Activated naive CD4-positive, alpha-beta T cell treated with anti-CD3 and anti-CD28 coated beads, Interleukin-2, amount 10 ng/mL, durations not matched to agents 7 days and 5 days (primary cell): ENCODE measurements around the gene DIP2B.

Source experiments
- CTCF ChIA-PET: fragments of 350-600 bp; sonication (Branson Sonifier 250); formaldehyde crosslinking; loops from one replicate; lab custom pipeline; 2021; ENCODE audit warnings: antibody characterized with exemption; lab: Charles Lee
- DNase-seq: peaks from one replicate; pipeline ENCODE4 v3.0.0-alpha.2; 2020
- H3K27ac Mint-ChIP-seq: one replicate; pipeline ENCODE4 v1.8.0; 2021; ENCODE audit warnings: mild to moderate bottlenecking, moderate library complexity, mixed read lengths
- H3K27me3 Mint-ChIP-seq: one replicate; pipeline ENCODE4 v1.8.0; 2021; ENCODE audit warnings: mild to moderate bottlenecking, mixed read lengths
- H3K36me3 Mint-ChIP-seq: one replicate; pipeline ENCODE4 v1.8.0; 2021; ENCODE audit warnings: mixed read lengths
- H3K4me1 Mint-ChIP-seq: one replicate; pipeline ENCODE4 v1.8.0; 2021; ENCODE audit warnings: mixed read lengths
- H3K4me3 Mint-ChIP-seq: one replicate; pipeline ENCODE4 v1.8.0; 2021; ENCODE audit warnings: mild to moderate bottlenecking, moderate library complexity, mixed read lengths
- H3K9me3 Mint-ChIP-seq: one replicate; pipeline ENCODE4 v1.8.0; 2021; ENCODE audit warnings: mixed read lengths

DIP2B gene

DNA sequence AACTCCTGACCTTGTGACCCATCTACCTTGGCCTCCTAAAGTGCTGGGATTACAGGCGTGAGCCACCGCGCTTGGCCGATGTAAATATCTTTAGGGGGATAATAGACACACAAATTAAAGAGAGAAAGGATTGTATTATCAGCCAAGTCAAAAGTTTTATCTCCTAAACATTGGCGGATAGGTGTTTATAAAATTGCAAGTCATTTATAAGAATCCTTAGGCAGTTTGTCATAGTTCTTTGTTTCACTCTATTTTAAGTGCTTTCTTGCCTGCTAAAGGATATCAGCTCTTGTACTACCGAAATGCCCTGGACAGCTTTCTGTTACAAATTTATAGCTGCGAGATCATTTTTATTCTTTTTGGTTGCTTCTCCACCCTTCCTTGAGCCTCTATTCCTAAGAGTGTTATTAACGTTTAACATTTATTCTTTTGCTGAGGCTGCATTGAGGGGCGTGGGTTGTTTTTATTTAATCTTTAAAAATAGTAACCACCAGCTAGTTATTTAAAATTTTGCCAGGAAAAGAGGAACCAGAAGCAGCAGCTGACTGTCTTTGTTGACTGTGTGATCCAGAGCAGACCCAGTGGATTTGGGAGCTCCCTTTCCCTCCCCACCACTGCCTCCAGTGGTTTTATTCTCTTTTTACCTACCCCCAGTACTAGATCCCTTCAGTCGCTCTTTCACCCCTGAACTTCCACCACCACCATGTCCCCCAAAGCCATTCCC is 106.4 kb downstream of the DIP2B start:
- peaks cover 5% of the 10 kb centered on the region for H3K4me1 Mint-ChIP-seq
- no peak for DNase-seq
- peaks cover 5% of the 10 kb centered on the region for H3K36me3 Mint-ChIP-seq
- no peak overlapping the region for H3K4me3 Mint-ChIP-seq
- H3K27me3 Mint-ChIP-seq = no peaks in the 10 kb centered on the region
- no peak overlapping the region for H3K27ac Mint-ChIP-seq
- no peaks in the 10 kb centered on the region for H3K9me3 Mint-ChIP-seq
- CTCF ChIA-PET = no interaction called here

DNA sequence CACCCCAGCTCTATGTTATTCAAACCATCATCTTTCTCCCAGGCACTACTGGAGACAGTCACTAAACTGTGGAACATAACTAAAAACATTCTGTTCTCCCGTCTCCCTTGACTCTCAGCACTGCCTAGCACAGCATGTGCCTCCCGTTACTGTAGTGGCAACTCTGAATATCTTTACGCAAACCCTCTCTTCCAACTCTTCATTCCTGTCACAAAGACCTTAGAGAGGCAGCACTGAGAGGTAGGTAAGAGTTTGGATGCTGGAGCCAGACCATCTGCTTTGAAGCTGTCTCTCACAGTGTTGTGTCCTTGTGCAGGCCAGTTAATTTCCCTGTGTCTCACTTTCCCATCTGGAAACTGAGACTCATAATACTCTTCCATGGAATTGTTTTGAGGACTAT is 108.1 kb downstream of the DIP2B start:
- CTCF ChIA-PET = no interaction called here
- H3K27ac Mint-ChIP-seq = no peak overlapping the region

DNA sequence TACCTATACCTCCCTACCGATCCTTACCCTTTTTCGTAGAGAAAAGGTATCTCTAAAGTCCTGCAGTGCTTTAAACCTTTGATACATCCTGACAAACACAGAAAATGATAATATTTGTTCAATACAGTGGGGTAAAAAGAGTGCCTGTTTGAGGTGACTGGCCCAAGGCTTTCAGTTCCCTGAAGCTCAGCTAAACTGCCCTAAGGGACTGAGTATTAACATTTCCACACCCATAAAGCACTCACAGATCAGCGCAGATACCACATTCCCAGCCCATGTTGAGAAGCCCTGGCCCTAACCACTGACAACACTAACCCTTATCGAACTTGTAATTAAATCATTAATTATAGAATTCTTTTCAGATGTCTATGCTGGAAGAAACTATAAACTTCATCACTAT is 108.7 kb downstream of the DIP2B start:
- H3K4me3 Mint-ChIP-seq = no peak overlapping the region
- CTCF ChIA-PET = no interaction called here
- H3K4me1 Mint-ChIP-seq = no peaks in the 10 kb centered on the region
- H3K27me3 Mint-ChIP-seq = no peaks in the 10 kb centered on the region
- no peak overlapping the region for H3K27ac Mint-ChIP-seq
- peaks cover 4% of the 10 kb centered on the region for H3K36me3 Mint-ChIP-seq
- H3K9me3 Mint-ChIP-seq = no peaks in the 10 kb centered on the region
- no peak for DNase-seq

More for the DNA sequence above, 108.1 kb downstream of the DIP2B start:
- Mint-ChIP-seq H3K4me3 (no peak overlapping the region), H3K9me3 (no peaks in the 10 kb centered on the region), H3K4me1 (no peaks in the 10 kb centered on the region), H3K27me3 (no peaks in the 10 kb centered on the region), H3K36me3 (peaks cover 4% of the 10 kb centered on the region)
- no peak for DNase-seq

- H3K27me3 Mint-ChIP-seq = no peaks in the 10 kb centered on the region
These were observed 109.5 kb downstream of the DIP2B start for GRCh38 chr12:50614167-50614759.

DNA sequence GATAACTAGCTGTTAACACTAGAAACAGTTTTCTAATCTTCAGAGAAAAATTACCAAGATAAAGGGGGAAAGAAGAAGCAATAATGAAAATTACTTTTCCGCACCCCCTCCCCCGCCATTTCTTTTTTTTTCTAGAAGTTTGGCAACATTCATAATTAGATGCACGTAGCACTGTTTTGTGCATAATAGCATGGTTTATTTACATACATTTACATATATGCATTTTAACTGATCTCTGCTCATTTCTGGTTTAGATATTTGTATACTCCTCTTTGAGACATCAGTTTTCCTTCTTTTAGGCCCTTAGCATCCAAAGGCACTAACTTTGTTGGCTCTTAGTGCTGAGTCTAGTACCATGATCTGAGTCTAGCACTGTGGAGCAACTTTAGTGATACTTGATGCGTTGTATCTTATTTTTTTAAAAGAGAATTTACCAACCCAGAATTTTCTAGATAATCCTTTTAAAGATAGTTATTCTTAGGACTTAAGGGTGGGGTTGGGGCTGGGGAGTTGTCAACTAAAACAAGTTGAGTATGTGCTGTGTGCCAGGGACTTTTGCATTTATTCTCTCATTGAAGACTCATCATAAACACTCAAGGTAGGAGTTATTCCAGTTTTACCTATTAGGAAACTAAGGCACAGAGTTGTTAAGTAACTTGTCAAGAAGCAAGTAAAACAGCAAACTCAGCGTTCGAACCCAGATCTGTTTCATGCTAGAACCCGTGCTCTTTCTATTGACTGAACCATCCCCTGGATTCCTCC is 110.5 kb downstream of the DIP2B start:
- peaks cover 3% of the 10 kb centered on the region for H3K36me3 Mint-ChIP-seq
- H3K4me1 Mint-ChIP-seq = peaks cover 7% of the 10 kb centered on the region
- CTCF ChIA-PET = no interaction called here
- no peaks in the 10 kb centered on the region for H3K27me3 Mint-ChIP-seq
- no peaks in the 10 kb centered on the region for H3K9me3 Mint-ChIP-seq
- no peak for DNase-seq
- H3K4me3 Mint-ChIP-seq = no peak overlapping the region
- H3K27ac Mint-ChIP-seq = no peak overlapping the region

More at GRCh38 chr12:50614167-50614759, 109.5 kb downstream of the DIP2B start:
- peaks cover under 1% of the 10 kb centered on the region for H3K4me1 Mint-ChIP-seq
- CTCF ChIA-PET = no interaction called here
- DNase-seq = no peak
- peaks cover 4% of the 10 kb centered on the region for H3K36me3 Mint-ChIP-seq
- no peak overlapping the region for H3K4me3 Mint-ChIP-seq
- H3K9me3 Mint-ChIP-seq = no peaks in the 10 kb centered on the region
- no peak overlapping the region for H3K27ac Mint-ChIP-seq

- H3K4me3 Mint-ChIP-seq = no peak overlapping the region
- no peak for DNase-seq
- CTCF ChIA-PET = interaction anchor here (0.7 kb wide), 1 partner anchor 111 kb away, joined by 3 read pairs; the partner anchor contains the start of gene DIP2B
- peaks cover 12% of the 10 kb centered on the region for H3K4me1 Mint-ChIP-seq
- H3K9me3 Mint-ChIP-seq = no peaks in the 10 kb centered on the region
- no peak overlapping the region for H3K27ac Mint-ChIP-seq
- no peaks in the 10 kb centered on the region for H3K27me3 Mint-ChIP-seq
- H3K36me3 Mint-ChIP-seq = peaks cover 3% of the 10 kb centered on the region
These were observed 111.1 kb downstream of the DIP2B start for GRCh38 chr12:50615907-50616296.

DNA sequence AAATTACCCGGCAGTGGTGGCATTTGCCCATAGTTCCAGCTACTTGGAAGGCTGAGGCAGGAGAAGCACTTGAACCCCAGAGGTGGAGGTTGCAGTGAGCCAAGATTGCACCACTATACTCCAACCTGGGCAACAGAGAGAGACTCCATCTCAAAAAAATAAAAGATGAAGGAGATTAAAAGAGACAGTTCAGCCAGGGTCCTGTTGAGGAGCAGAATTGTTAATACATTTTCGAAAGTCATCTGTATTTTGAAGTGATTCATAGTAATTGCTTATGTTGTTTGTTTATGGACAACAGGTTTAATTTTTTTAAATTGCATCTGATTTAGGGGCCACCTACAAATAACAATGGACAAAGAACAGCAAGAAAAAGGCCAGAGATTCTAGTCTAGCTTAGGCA is 112.9 kb downstream of the DIP2B start:
- CTCF ChIA-PET = no interaction called here
- H3K9me3 Mint-ChIP-seq = no peaks in the 10 kb centered on the region
- H3K36me3 Mint-ChIP-seq = peaks cover 1% of the 10 kb centered on the region
- no peak overlapping the region for H3K4me3 Mint-ChIP-seq
- peaks cover 25% of the 10 kb centered on the region for H3K4me1 Mint-ChIP-seq
- no peaks in the 10 kb centered on the region for H3K27me3 Mint-ChIP-seq
- DNase-seq = no peak
- H3K27ac Mint-ChIP-seq = no peak overlapping the region

- no peaks in the 10 kb centered on the region for H3K27me3 Mint-ChIP-seq
- H3K36me3 Mint-ChIP-seq = peaks cover 1% of the 10 kb centered on the region
- no peak for DNase-seq
- peaks cover 27% of the 10 kb centered on the region for H3K4me1 Mint-ChIP-seq
- H3K4me3 Mint-ChIP-seq = no peak overlapping the region
- no peak overlapping the region for H3K27ac Mint-ChIP-seq
- no peaks in the 10 kb centered on the region for H3K9me3 Mint-ChIP-seq
- CTCF ChIA-PET = no interaction called here
These were observed 114.3 kb downstream of the DIP2B start for GRCh38 chr12:50618864-50619609.

GRCh38 chr12:50619610-50619958 is 114.8 kb downstream of the DIP2B start:
- CTCF ChIA-PET = interaction anchor here (1.0 kb wide), 1 partner anchor 115 kb away, joined by 3 read pairs; the partner anchor contains the start of gene DIP2B
- Mint-ChIP-seq H3K27ac (no peak overlapping the region), H3K27me3 (no peaks in the 10 kb centered on the region), H3K9me3 (no peaks in the 10 kb centered on the region), H3K4me3 (no peak overlapping the region), H3K36me3 (peaks cover 2% of the 10 kb centered on the region), H3K4me1 (peaks cover 33% of the 10 kb centered on the region)
- no peak for DNase-seq

DNA sequence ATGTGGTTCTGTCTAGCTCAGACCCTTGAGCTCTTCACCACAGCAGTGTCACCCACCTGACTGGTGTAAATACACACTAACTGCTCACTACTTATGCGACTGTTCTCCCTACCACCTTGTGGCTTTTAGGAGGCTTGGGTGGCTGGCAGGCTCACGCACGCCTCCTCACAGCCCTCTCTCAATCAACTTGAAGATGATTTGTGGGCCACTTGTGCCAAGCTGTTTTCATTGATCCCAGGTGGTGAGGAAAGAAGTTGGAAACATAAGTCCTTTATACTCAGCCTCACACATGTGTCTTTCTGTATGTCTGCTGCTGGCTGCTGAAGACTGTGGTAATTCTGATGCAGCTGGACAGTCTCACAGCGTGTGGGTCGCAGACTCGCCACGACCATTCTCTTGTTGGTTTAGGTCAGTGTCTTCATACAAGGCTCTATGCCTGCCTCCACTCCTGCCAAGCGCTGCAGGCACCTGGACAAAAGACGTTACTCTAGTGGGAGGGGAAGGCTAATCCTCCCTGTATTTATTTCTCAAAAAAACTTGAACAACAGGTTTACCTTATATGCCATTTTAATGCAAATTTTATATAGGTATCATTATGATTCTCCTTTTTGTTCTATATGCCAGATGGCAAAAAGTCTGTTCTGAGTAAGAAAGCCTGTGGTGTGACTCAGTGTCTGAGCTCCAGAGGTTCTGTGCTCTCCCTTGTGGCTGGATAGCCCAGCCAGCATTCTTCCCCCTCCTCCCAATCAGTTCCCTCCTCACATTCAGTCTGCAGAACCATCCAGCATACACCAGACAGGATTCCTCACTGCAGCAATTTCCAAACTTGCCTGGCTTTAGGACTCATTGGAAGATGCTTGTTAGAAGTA is 115.6 kb downstream of the DIP2B start:
- Mint-ChIP-seq H3K4me3 (no peak overlapping the region), H3K27me3 (no peaks in the 10 kb centered on the region), H3K36me3 (peaks cover 7% of the 10 kb centered on the region), H3K4me1 (peaks cover 40% of the 10 kb centered on the region), H3K27ac (no peak overlapping the region), H3K9me3 (no peaks in the 10 kb centered on the region)
- DNase-seq = no peak
- CTCF ChIA-PET = interaction anchor here (1.0 to 1.2 kb wide), 2 partner anchors 18 to 115 kb away, joined by 3 read pairs; partner anchors contain the start of gene DIP2B

DNA sequence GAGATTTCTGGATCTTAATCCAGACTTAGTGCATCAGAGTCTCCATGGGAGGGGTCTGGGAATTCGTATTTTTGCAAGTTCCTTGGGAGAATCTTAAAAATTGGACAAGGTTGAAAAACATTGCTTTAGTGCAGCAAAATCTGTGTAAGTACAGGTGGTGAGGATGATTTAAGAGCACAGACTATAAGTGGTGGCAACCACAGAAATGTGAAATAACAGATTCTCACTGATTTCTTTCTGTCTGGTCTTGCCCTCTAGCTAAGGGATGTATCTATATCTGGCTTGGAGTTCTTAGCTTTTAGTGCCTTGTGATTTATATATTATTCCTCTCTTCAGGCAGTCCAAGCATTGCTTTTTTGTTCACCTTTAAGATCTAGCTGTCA is 116.2 kb downstream of the DIP2B start:
- peaks cover 46% of the 10 kb centered on the region for H3K4me1 Mint-ChIP-seq
- peaks cover 9% of the 10 kb centered on the region for H3K36me3 Mint-ChIP-seq
- H3K9me3 Mint-ChIP-seq = no peaks in the 10 kb centered on the region
- no peak overlapping the region for H3K27ac Mint-ChIP-seq
- H3K27me3 Mint-ChIP-seq = no peaks in the 10 kb centered on the region
- no peak for DNase-seq
- CTCF ChIA-PET = interaction anchor here (0.6 to 1.2 kb wide), 2 partner anchors 17 to 26 kb away, joined by 3 read pairs; no protein-coding TSS in a partner anchor
- H3K4me3 Mint-ChIP-seq = no peak overlapping the region

- CTCF ChIA-PET = interaction anchor here (0.6 to 1.2 kb wide), 3 partner anchors 15 to 25 kb away, joined by 3 read pairs; no protein-coding TSS in a partner anchor
- Mint-ChIP-seq H3K4me3 (no peak overlapping the region), H3K4me1 (peaks cover 51% of the 10 kb centered on the region), H3K36me3 (peaks cover 13% of the 10 kb centered on the region), H3K9me3 (no peaks in the 10 kb centered on the region), H3K27me3 (no peaks in the 10 kb centered on the region), H3K27ac (peak overlapping the region; percentile 3)
- no peak for DNase-seq
These were observed 116.9 kb downstream of the DIP2B start for GRCh38 chr12:50621399-50622300.
